ENCODE measurements around the gene GATAD2A. TPM values are rescaled to one million over a fixed set of nuclear protein-coding genes. Genes with fewer than 3 reads are reported as not detected.

The GATAD2A gene
- total and polyA plus RNA-seq, 10 of the 15 experiments (the other 5 are each of a cell fraction or from before 2014, with no cell fraction given): 2.6 to 173 (median 32.0) TPM

DNA sequence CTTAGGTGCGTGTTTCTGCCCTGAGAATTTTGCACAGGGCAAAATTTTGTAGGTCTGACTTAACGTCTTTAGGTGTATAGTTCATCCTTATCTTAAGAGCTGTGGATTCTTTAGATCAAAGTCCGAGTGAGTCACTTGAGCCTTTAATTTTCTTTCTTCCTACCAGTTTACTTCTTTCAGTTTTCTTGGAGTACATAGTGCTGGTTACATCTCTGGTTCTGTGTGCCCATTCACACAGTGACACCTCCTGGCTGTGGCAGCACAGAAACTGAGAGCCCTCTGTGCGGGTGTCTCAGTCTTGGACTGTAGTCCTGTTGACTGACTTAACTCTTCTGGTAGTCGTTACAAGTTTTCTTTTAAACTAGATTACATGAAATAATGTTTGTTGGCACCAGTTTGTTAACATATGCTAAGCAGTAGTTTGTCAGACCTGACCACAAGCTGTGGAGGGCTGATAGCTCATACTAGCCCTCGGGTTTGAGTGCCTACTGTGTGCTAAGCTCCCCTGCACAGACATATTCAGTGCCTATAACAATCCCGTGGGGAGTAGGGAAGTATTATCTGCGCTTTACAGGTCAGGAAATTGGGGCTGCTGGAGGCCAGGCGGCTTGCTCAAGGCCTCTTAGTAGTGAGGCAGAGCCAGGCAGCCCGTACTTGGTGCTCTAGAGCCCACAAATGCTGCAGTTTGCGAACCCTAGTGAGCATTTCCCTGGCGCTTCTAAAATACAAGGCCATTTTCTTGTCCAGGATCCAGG, 1.6 kb downstream of the GATAD2A start (continued):
- TF ChIP-seq, protein P1, sequence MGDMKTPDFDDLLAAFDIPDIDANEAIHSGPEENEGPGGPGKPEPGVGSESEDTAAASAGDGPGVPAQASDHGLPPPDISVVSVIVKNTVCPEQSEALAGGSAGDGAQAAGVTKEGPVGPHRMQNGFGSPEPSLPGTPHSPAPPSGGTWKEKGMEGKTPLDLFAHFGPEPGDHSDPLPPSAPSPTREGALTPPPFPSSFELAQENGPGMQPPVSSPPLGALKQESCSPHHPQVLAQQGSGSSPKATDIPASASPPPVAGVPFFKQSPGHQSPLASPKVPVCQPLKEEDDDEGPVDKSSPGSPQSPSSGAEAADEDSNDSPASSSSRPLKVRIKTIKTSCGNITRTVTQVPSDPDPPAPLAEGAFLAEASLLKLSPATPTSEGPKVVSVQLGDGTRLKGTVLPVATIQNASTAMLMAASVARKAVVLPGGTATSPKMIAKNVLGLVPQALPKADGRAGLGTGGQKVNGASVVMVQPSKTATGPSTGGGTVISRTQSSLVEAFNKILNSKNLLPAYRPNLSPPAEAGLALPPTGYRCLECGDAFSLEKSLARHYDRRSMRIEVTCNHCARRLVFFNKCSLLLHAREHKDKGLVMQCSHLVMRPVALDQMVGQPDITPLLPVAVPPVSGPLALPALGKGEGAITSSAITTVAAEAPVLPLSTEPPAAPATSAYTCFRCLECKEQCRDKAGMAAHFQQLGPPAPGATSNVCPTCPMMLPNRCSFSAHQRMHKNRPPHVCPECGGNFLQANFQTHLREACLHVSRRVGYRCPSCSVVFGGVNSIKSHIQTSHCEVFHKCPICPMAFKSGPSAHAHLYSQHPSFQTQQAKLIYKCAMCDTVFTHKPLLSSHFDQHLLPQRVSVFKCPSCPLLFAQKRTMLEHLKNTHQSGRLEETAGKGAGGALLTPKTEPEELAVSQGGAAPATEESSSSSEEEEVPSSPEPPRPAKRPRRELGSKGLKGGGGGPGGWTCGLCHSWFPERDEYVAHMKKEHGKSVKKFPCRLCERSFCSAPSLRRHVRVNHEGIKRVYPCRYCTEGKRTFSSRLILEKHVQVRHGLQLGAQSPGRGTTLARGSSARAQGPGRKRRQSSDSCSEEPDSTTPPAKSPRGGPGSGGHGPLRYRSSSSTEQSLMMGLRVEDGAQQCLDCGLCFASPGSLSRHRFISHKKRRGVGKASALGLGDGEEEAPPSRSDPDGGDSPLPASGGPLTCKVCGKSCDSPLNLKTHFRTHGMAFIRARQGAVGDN (IDR thresholded peaks at IDR 0.05): no peak
- TF ChIP-seq NR2F1 (conservative IDR thresholded peaks at IDR 0.05) (no peak), NR2C2 (IDR thresholded peaks at IDR 0.05; ENCODE audit: borderline replicate concordance, control insufficient read depth, insufficient read length, low read depth) (no peak), CBFB (IDR thresholded peaks at IDR 0.05; ENCODE audit: low read depth) (no peak), ZNF217 (IDR thresholded peaks at IDR 0.05) (no peak), SIN3A (IDR thresholded peaks at IDR 0.05; ENCODE audit: low read depth, low read length) (no peak), SMC3 (IDR thresholded peaks at IDR 0.05; ENCODE audit: borderline replicate concordance, low read length) (peak; percentile 50; the same call in 1 of the 2 replicates), SRF (IDR thresholded peaks at IDR 0.05; ENCODE audit: low read depth in 2 of 2, low read length in 2 of 2) (no peak), POLR2A (IDR thresholded peaks at IDR 0.05; ENCODE audit: low read depth, low read length) (no peak), SREBF1 (IDR thresholded peaks at IDR 0.05; ENCODE audit: low read length) (no peak)
- TF ChIP-seq, protein P2, sequence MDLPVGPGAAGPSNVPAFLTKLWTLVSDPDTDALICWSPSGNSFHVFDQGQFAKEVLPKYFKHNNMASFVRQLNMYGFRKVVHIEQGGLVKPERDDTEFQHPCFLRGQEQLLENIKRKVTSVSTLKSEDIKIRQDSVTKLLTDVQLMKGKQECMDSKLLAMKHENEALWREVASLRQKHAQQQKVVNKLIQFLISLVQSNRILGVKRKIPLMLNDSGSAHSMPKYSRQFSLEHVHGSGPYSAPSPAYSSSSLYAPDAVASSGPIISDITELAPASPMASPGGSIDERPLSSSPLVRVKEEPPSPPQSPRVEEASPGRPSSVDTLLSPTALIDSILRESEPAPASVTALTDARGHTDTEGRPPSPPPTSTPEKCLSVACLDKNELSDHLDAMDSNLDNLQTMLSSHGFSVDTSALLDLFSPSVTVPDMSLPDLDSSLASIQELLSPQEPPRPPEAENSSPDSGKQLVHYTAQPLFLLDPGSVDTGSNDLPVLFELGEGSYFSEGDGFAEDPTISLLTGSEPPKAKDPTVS (IDR thresholded peaks at IDR 0.05; ENCODE audit: low read depth, low read length): no peak

All from GM12878 (cell line).